Measurements from ENCODE around the gene RASA2.

DNA sequence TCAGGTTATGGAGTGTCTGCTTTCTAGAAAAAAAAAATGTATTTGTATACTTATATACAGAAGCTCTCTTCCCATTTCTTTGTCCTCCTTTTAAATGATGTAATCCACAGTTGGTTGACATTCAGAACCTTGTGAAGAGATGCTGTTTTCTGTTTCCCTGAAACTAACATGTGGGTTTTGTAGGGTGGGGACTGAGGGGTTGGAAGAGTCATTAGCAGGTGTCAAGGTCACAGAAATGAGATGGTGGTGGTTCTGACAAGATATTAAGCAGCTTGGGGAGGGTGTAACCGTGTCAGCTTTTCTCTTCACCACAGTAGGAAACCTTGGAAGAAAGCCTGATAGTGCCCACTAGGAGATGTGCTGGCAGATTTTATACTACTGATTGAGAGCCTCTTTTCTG, 2.4 kb downstream of the RASA2 start:
- TF ChIP-seq POLR2A (IDR thresholded peaks at IDR 0.05) = no peak
- TF ChIP-seq, protein P1, sequence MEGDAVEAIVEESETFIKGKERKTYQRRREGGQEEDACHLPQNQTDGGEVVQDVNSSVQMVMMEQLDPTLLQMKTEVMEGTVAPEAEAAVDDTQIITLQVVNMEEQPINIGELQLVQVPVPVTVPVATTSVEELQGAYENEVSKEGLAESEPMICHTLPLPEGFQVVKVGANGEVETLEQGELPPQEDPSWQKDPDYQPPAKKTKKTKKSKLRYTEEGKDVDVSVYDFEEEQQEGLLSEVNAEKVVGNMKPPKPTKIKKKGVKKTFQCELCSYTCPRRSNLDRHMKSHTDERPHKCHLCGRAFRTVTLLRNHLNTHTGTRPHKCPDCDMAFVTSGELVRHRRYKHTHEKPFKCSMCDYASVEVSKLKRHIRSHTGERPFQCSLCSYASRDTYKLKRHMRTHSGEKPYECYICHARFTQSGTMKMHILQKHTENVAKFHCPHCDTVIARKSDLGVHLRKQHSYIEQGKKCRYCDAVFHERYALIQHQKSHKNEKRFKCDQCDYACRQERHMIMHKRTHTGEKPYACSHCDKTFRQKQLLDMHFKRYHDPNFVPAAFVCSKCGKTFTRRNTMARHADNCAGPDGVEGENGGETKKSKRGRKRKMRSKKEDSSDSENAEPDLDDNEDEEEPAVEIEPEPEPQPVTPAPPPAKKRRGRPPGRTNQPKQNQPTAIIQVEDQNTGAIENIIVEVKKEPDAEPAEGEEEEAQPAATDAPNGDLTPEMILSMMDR (IDR thresholded peaks at IDR 0.05) = no peak

All from upper lobe of left lung (tissue), 4 donors.